ENCODE measurements around the gene CMC2. TPM values are rescaled to one million over a fixed set of nuclear protein-coding genes. Genes with fewer than 3 reads are reported as not detected.

Gene CMC2
- total and polyA plus RNA-seq, 2 donors from 2014 or later = 33.4 to 146 TPM

DNA sequence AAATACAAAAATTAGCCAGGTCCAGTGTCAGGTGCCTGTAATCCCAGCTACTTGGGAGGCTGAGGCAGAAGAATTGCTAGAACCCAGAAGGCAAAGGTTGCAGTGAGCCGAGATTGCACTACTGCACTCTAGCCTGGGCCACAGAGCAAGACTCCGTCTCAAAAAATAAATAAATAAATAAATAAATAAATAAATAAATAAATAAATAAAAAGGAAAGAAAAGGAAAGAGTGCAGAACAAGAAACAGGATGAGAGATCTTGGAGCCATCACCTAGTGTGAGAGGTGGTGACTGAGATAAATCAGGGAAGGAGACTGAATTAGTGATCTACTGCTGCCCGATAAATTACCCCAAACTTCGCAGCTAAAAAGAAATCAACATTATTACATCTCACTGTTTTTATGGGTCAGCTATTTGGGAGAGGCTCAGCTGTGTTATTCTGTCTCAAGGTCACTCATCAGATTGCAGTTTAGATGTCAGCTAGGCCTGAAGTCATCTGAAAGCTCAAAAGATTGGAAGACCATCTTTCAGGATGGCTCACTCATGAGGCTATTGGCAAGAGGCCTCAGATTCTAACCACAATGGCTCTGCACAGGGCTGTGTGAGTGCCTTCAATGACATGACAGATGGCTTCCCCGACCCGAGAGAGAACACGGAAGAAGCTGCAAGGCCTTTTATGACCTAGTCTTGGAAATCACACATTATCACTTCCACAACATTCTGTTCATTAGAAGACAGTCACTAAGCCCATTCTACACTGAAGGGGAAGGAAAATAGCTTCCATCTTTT lies 66.4 kb downstream of the CMC2 start:
- Histone ChIP-seq H3K36me3 (ENCODE audit: control insufficient read depth in 2 of 3, insufficient read depth in 3 of 3, low read length in 3 of 3) (no peaks in the 10 kb centered on the region), H3K9me3 (ENCODE audit: control insufficient read depth in 2 of 3, insufficient read depth in 1 of 3, low read length in 3 of 3) (no peaks in the 10 kb centered on the region), H3K27me3 (ENCODE audit: control insufficient read depth, insufficient read depth, low read length) (no peaks in the 10 kb centered on the region), H3K4me3 (ENCODE audit: low read length in 3 of 3) (no peak overlapping the region), H3K9ac (ENCODE audit: low read length in 3 of 3) (no peak overlapping the region), H3K4me1 (ENCODE audit: control insufficient read depth in 2 of 3, insufficient read depth in 2 of 3, low read depth in 1 of 3, low read length in 3 of 3) (peaks cover 0 to 7% (median 0%) of the 10 kb centered on the region in 3 donors), H3K27ac (ENCODE audit: low read depth in 2 of 2, low read length in 2 of 2) (no peak overlapping the region)
- intact Hi-C loops (cut with DNase I) = no loop called here
- TF ChIP-seq, protein P1, sequence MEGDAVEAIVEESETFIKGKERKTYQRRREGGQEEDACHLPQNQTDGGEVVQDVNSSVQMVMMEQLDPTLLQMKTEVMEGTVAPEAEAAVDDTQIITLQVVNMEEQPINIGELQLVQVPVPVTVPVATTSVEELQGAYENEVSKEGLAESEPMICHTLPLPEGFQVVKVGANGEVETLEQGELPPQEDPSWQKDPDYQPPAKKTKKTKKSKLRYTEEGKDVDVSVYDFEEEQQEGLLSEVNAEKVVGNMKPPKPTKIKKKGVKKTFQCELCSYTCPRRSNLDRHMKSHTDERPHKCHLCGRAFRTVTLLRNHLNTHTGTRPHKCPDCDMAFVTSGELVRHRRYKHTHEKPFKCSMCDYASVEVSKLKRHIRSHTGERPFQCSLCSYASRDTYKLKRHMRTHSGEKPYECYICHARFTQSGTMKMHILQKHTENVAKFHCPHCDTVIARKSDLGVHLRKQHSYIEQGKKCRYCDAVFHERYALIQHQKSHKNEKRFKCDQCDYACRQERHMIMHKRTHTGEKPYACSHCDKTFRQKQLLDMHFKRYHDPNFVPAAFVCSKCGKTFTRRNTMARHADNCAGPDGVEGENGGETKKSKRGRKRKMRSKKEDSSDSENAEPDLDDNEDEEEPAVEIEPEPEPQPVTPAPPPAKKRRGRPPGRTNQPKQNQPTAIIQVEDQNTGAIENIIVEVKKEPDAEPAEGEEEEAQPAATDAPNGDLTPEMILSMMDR (IDR thresholded peaks at IDR 0.05; ENCODE audit: borderline replicate concordance, extremely low read depth, insufficient read depth) = no peak
- no peak for FAIRE-seq
- no peak for DNase-seq

DNA sequence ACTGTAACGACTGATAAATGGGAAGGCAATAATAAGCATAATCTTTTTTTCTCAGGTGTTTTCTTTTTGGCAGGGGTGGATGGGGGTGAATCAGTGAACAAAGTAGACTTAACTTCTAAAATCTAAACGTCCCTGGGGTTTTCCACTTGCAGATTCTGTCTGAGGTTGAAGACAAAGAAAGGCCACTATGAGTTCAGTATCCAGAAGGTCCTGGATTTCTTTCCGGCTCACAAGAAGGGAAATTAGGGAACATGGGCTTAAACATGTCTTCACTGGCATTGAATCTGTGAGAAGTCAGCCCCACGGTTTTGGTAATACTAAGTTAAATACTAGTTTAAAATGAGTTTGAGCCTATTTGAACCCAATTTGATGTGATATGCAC lies 67.8 kb downstream of the CMC2 start:
- no peaks in the 10 kb centered on the region for H3K27me3 ChIP-seq (ENCODE audit: control insufficient read depth, insufficient read depth, low read length)
- no peak for DNase-seq
- no peaks in the 10 kb centered on the region for H3K9me3 ChIP-seq (ENCODE audit: control insufficient read depth in 2 of 3, insufficient read depth in 1 of 3, low read length in 3 of 3)
- FAIRE-seq = no peak
- no peaks in the 10 kb centered on the region for H3K36me3 ChIP-seq (ENCODE audit: control insufficient read depth in 2 of 3, insufficient read depth in 3 of 3, low read length in 3 of 3)
- peaks cover 0 to 7% (median 0%) of the 10 kb centered on the region in 3 donors for H3K4me1 ChIP-seq (ENCODE audit: control insufficient read depth in 2 of 3, insufficient read depth in 2 of 3, low read depth in 1 of 3, low read length in 3 of 3)
- H3K27ac ChIP-seq (ENCODE audit: low read depth in 2 of 2, low read length in 2 of 2) = no peak overlapping the region
- TF ChIP-seq, protein P1 (IDR thresholded peaks at IDR 0.05; ENCODE audit: borderline replicate concordance, extremely low read depth, insufficient read depth) = no peak
- H3K4me3 ChIP-seq (ENCODE audit: low read length in 3 of 3) = no peak overlapping the region
- intact Hi-C loops (cut with DNase I) = no loop called here
- no peak overlapping the region for H3K9ac ChIP-seq (ENCODE audit: low read length in 3 of 3)

DNA sequence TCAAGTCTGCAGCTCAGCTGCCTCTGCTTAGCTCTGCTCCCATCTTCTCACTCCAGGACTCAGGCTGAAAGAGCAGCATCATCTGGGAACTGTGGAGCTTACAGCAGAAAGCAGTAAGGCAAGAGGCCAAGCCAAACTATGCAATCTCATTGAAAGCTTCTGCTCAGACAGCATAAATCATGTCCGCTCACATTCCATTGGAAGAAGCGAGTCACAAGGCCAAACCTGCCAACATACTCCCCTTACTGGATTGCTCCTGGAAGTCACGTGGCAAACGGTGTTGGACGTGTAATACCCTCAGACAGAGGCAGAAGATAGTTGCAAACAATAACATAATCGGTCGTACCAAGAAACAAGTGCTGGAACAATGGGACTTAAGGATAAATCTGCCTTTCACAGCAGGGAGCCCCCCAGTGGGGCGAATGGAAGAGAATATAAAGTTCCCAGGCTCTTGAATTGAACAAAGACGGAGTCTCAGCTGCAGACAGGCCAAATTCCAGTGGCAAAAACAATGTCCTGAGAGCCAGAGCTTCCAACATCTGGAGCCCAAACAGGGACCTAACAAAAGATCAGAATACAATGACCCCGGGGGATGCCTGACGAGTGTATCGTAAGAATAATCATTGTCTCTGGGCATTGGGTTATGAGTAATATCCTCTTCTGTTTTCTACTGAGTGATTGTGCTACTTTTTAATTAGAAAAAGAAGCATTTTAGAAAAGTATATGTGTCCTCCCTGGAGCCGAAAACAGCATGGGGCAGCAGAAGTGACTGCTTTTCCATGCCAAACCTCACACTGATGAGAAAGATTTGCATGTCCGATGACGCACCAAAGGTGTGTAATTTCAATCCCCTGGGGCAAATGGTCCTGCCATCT lies 68.4 kb downstream of the CMC2 start:
- H3K9ac ChIP-seq (ENCODE audit: low read length in 3 of 3) = no peak overlapping the region
- H3K36me3 ChIP-seq (ENCODE audit: control insufficient read depth in 2 of 3, insufficient read depth in 3 of 3, low read length in 3 of 3) = no peaks in the 10 kb centered on the region
- no peaks in the 10 kb centered on the region for H3K9me3 ChIP-seq (ENCODE audit: control insufficient read depth in 2 of 3, insufficient read depth in 1 of 3, low read length in 3 of 3)
- DNase-seq (peak in 4 of 5 donors; percentile 49 to 90 (median 67)), FAIRE-seq (no peak)
- no peak overlapping the region for H3K4me3 ChIP-seq (ENCODE audit: low read length in 3 of 3)
- TF ChIP-seq, protein P1 (IDR thresholded peaks at IDR 0.05; ENCODE audit: borderline replicate concordance, extremely low read depth, insufficient read depth) = no peak
- H3K27me3 ChIP-seq (ENCODE audit: control insufficient read depth, insufficient read depth, low read length) = no peaks in the 10 kb centered on the region
- peaks cover 0 to 7% (median 0%) of the 10 kb centered on the region in 3 donors for H3K4me1 ChIP-seq (ENCODE audit: control insufficient read depth in 2 of 3, insufficient read depth in 2 of 3, low read depth in 1 of 3, low read length in 3 of 3)
- intact Hi-C loops (cut with DNase I) = no loop called here
- H3K27ac ChIP-seq (ENCODE audit: low read depth in 2 of 2, low read length in 2 of 2) = no peak overlapping the region

All from kidney (tissue), 14 donors.